GM19463 (cell line): ENCODE measurements around the gene FAM81B.

ENCODE experiments used
- ATAC-seq: cut with Tn5 transposase; IDR thresholded peaks from one replicate; pipeline ENCODE4 v1.9.1; 2021; ENCODE audit warnings: mild to moderate bottlenecking, moderate library complexity; ENCODE audit not compliant: unreplicated experiment

FAM81B gene

DNA sequence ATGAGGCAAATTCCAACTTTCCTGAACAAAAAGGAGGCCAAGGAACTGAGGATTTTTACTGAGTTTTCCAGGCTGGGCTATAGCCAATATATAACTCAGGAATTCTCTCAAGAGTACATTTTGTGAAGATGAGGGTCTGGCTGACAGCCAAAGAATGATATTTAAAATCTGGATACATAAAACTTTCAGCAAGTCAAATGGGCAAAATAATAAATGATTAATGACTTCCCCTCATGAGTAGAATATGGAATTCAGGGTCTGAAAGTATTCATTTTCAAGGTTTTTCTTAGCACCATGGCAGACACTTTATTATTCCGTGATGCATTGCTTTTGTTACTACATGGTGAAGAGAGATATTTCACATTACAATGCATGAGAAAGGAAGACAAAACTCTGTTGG lies 7.8 kb downstream of the FAM81B start:
- no peak for ATAC-seq

DNA sequence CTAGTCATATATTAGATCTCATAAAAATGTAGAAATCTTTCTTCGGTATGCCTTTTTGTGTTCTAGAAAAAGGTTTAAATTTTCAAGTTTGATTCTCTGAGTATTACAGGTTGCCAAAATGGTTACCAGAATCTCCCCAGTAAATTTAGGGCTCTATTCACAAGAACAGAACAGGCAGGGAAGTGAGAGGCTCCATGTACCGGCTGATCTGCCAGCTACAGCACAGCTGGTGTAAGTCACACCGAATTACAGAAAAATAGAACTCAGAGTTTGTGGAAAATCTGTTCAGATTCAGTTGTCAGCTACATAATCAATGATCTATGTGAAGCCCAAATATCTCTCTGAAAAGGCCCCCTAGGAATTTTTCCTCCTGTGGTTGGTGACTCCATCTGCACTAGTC lies 10.5 kb downstream of the FAM81B start:
- no peak for ATAC-seq

GRCh38 chr5:95403996-95404395 lies 12.8 kb downstream of the FAM81B start:
- ATAC-seq: no peak

DNA sequence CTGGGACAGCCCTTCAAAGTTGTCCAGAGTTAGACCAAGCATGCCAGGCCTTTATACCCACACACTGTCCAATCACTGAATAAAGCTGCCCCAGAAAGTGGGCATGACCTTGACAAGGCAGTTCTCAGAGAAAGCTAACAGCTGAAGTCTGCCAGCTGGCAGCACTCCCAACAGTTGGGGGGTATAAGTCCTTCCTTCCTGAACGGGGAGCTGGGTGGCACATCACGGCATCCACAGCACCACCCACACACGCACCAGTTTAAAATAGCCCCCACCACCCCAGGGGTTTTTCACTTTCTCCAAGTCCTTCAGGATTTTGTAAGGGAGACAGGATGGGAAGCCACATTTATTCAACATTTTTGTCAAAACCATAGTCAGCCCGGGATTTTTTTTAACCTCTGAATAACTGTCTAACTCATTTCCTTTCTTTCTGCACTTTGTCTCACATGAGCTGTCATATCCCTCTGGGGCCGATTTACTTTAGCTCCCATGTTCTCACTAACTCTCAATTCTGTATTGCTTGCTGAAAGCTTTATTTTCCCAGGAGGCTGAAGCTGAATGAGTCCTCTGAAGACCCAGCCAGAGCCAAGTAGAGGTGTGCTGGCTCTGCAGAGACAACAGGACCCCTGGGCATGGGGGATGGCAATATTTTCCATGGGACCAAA lies 15.4 kb downstream of the FAM81B start:
- no peak for ATAC-seq

DNA sequence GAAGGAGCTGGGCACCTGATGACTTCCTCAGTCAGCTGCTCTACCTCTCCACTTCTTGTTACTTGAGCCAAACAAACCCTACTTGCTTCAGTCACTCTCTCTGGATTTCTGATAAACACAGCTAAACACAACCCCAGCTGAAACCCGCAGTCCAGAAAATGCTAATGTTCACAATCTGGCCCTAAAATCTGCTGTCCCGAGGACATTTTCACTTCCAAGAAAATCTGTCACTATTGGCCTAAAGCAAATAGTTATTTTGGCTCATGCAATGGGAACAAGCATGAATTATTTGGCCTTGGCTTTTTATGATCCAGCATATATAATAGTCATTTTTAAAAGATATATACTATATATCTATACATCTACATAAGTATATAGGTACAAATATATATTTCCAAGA lies 19.1 kb downstream of the FAM81B start:
- no peak for ATAC-seq

GRCh38 chr5:95411474-95411873 lies 20.3 kb downstream of the FAM81B start:
- no peak for ATAC-seq

- ATAC-seq: no peak
These were observed 23.3 kb downstream of the FAM81B start for GRCh38 chr5:95414451-95414850.

- no peak for ATAC-seq
These were observed 26.8 kb downstream of the FAM81B start for GRCh38 chr5:95417971-95418370.

- ATAC-seq: no peak
These were observed 31.7 kb downstream of the FAM81B start for GRCh38 chr5:95422838-95423237.

DNA sequence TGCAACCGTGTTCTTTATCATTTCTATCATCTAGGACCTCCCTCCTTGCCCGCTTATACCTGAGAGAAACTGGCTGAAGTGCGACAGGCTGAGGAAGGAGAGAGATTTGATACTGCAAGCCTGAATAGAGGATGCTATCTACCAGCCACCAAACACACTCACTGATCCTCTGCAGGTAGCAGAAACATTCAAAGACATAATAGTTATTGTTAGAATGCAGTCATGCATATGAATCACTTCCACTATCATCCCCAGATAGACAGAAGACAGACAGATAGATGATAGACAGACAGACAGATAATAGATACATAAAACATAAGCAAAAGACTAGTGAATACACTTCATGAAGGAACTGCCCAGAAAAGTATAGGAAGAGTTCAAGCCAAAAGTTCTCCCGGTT lies 32.9 kb downstream of the FAM81B start:
- no peak for ATAC-seq

DNA sequence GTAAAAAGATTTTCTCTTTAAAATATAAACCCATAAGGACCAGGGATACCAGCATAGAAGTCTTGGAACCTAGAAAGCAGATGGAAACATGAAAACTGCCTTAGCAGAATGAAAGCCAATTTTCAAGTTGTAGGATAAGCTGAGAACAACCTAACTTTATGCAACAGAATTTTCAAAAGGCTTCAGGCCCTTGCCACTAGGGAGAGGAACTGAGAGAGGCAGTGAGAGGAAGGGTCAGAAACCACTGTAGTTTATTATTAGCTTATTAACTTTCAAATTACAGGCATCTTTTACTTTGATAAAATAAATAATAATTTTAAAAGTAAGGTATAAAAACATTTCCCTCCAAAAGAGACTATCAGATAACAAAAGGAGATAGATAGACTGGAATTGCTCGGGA lies 33.4 kb downstream of the FAM81B start:
- peak; percentile 61 for ATAC-seq

DNA sequence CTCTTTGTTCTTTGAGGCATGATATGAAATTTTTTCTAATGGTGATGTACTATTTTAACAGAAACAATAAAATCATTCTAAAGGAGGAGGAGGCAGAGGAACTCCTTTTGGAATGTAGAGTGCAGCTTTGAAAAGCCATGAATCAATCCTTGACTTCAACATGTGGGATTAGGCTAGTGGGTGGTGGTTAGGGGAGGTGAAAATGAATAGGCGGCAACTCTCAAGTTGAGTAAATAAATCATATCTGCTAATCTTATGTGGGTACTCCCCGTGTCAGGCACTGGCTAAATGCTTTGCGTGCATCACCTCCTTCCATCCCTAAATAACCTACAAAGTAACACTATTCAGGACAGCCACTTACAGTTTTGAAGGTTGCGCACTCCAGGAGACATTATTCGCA lies 35.1 kb downstream of the FAM81B start:
- ATAC-seq: no peak

- no peak for ATAC-seq
These were observed 41.6 kb downstream of the FAM81B start for GRCh38 chr5:95432779-95433178.

DNA sequence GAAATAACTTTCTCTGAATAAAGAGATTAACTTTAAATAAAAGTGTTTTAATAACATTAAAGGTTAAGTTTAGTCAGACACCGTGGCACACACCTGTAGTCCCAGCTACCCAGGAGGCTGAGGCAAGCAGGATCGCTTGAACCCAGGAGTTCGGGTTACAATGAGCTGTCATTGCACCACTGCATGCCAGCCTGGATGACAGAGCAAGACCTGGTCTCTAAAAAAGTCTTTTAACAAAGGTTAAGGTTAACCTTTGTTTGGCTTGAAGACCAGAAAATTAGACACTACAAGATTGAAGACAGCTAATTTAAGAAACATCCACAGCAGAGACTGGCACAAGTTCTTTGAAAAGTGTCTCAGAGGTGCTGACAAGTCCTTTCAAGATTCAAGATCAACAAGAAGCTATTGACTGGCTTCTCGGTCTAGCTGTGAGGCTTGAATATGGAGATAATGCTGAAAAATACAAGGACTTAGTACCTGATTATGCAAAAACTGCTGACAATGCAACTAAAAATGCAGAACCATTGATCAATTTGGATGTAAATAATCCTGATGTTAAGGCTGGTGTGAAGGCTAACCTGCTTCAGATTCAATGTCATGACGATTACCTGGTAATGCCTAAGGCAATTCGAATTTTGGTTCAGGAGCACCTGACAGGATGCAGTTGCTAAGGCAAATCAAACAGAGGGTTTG lies 48.8 kb downstream of the FAM81B start:
- ATAC-seq: no peak

- ATAC-seq: no peak
These were observed 49.7 kb downstream of the FAM81B start for GRCh38 chr5:95440825-95441224.

DNA sequence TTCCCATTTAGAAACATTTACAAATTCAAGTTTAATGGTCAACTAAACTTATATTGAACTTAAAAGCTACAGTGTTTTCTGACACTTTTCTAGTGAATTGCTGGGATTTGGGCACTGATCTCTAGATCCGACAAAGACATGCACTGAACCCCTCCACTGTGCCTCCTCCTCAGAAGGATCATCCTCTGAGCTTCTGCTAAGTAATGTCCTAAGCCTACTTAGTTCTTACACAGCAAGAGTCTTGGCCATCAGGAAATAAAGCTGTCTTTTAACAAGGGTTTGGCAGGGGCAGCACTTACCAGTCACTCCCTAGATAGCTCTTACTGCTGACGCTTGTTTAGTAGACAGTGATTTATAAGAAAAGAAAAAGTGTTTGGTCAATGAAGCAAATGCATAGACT lies 50.5 kb downstream of the FAM81B start:
- ATAC-seq: no peak

DNA sequence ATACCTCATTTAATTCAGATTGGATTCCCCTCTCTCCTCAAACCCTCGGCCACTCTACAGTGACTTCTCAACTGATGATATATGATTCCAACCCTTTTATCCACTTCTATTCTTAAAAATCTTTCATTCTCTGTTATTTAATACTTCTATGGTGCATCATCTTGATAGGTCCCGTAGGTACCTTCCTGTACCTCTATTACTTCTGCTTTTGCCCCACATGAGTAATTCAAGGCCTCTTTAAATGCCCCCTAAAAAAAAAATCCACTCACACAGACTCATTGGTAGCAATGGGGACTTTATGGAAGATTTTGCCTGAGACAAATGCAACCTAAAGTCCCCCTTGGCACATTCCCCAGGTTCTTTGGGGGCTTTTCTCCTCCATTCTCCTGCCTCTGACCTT lies 54.3 kb downstream of the FAM81B start:
- no peak for ATAC-seq

DNA sequence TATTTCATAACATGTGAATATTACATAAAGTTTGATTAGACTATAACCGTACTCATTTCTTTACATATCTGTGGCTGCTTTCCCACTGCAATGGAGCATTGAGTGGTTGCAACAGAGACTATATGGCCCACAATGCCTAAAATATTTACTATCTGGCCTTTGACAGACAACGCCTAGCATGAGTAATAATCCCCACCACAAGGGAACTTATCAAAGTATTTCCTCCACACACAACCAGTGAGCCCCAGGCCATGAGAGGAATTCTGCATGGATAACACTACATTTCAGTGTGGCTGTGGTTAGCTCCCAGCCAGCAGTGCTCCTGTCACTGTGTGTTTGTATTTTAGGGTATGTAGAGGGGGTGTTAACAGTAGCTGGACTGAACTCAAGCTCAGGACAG lies 54.8 kb downstream of the FAM81B start:
- no peak for ATAC-seq

DNA sequence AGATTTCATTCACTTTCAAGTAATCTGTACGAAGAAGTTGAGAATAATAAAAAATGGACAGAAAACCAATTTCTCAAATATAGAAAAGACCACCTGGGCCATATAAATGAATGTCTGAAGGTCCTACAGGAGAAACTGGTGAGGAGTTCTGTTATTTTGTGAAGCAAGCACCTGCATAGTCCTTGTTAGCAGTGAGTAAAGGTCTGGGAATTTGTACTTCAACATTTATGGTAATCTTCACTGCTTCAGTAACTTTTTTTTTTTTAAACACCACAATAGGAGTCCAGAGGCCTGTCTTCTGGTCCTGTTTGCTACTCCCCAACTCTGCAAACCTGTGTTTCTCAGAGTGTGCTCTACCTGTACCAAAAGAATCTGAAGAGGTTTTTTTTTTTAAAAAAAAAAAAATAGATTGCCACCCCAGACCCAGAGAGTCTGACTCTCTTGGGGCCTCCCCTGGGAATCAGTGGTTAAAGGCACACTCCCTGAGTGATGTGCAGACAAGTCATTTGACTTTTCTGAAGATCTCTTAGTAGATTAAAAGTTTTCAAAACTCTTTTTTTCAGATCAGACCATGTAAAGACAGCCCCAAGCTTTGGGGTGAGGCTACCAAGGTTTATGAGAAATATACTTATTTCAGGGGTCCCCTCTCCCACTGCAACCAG lies 55.5 kb downstream of the FAM81B start:
- ATAC-seq: no peak

- ATAC-seq: no peak
These were observed 56.8 kb downstream of the FAM81B start for GRCh38 chr5:95447961-95448360.

DNA sequence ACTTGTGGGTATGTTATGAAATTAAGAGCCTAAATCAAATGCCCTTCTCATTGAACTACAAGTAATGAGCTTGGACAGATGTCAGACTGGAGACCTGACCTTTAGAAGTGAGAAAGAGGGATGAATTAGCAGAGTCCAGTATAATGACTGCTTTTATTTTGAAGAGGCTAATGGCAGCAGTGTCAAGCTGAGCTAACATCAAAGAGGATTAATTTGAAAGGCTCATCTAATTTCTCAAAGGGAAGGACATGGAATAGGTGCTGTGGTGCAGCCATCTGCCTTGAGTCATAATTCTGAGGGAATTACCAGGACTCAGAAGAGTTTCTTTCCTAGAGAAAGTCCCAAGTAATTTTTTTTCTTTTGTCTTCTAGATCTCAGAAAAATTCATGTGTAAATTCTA lies 57.6 kb downstream of the FAM81B start:
- no peak for ATAC-seq

GRCh38 chr5:95449460-95449859 lies 58.3 kb downstream of the FAM81B start:
- no peak for ATAC-seq
